ENCODE measurements around the gene SETD9.

Gene SETD9

GRCh38 chr5:56934325-56934724 lies 24.9 kb downstream of the SETD9 start:
- DNase-seq (ENCODE audit: low read depth, low spot score): no peak

GRCh38 chr5:56938858-56939257 lies 29.5 kb downstream of the SETD9 start:
- DNase-seq (ENCODE audit: low read depth, low spot score): no peak

- DNase-seq (ENCODE audit: low read depth, low spot score): no peak
These were observed 32.6 kb downstream of the SETD9 start for GRCh38 chr5:56941981-56942380.

GRCh38 chr5:56947052-56947451 lies 37.7 kb downstream of the SETD9 start:
- no peak for DNase-seq (ENCODE audit: low read depth, low spot score)

GRCh38 chr5:56950626-56951125 lies 41.3 kb downstream of the SETD9 start:
- DNase-seq (ENCODE audit: low read depth, low spot score): no peak

GRCh38 chr5:56951126-56951945 lies 41.9 kb downstream of the SETD9 start:
- DNase-seq (ENCODE audit: low read depth, low spot score): no peak

- peak; percentile 44 for DNase-seq (ENCODE audit: low read depth, low spot score)
These were observed 42.7 kb downstream of the SETD9 start, which contains the start of gene MIER3 for GRCh38 chr5:56951946-56952691. MIER3 (minus strand) TSS chr5:56952123; CDS start chr5:56952102, 21 bp downstream.

GRCh38 chr5:56954262-56954661 lies 44.9 kb downstream of the SETD9 start:
- no peak for DNase-seq (ENCODE audit: low read depth, low spot score)

GRCh38 chr5:56958595-56958994 lies 49.2 kb downstream of the SETD9 start:
- DNase-seq (ENCODE audit: low read depth, low spot score): no peak

GRCh38 chr5:56959326-56959725 lies 49.9 kb downstream of the SETD9 start:
- DNase-seq (ENCODE audit: low read depth, low spot score): no peak

- DNase-seq (ENCODE audit: low read depth, low spot score): no peak
These were observed 52.4 kb downstream of the SETD9 start for GRCh38 chr5:56961746-56962145.

GRCh38 chr5:56962286-56962685 lies 52.9 kb downstream of the SETD9 start:
- DNase-seq (ENCODE audit: low read depth, low spot score): no peak

GRCh38 chr5:56963246-56963645 lies 53.9 kb downstream of the SETD9 start:
- DNase-seq (ENCODE audit: low read depth, low spot score): no peak

- DNase-seq (ENCODE audit: low read depth, low spot score): no peak
These were observed 54.8 kb downstream of the SETD9 start for GRCh38 chr5:56964173-56964572.

Data from activated CD4-positive, CD25-positive, alpha-beta regulatory T cell treated with anti-CD3 and anti-CD28 coated beads, Interleukin-2, amount 50 U/mL, for 16 hours (primary cell).